Measurements from ENCODE around the gene NIPBL. TPM values are rescaled to one million over a fixed set of nuclear protein-coding genes. Genes with fewer than 3 reads are reported as not detected.

Gene NIPBL
- total RNA-seq, 1 donor from 2014 or later: 78.5 TPM

DNA sequence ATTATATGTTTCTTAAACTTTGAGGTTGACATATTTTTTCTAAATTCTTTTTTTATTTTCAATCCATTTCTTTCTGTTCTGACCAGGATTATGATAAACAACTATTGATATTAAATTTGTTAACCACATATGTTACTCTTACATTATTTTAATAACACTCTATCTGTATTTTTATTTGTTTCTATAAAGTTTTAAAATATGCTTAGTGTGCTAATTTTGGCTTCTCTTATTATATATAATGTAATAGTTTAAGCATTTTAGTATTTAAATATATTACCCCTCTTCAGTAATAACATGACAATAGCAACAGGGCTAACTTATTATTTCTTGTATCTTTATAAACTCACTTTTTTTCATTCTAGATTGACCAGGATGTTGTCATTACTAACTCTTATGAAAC is 137.8 kb downstream of the NIPBL start:
- DNase-seq (ENCODE audit: low spot score): no peak

DNA sequence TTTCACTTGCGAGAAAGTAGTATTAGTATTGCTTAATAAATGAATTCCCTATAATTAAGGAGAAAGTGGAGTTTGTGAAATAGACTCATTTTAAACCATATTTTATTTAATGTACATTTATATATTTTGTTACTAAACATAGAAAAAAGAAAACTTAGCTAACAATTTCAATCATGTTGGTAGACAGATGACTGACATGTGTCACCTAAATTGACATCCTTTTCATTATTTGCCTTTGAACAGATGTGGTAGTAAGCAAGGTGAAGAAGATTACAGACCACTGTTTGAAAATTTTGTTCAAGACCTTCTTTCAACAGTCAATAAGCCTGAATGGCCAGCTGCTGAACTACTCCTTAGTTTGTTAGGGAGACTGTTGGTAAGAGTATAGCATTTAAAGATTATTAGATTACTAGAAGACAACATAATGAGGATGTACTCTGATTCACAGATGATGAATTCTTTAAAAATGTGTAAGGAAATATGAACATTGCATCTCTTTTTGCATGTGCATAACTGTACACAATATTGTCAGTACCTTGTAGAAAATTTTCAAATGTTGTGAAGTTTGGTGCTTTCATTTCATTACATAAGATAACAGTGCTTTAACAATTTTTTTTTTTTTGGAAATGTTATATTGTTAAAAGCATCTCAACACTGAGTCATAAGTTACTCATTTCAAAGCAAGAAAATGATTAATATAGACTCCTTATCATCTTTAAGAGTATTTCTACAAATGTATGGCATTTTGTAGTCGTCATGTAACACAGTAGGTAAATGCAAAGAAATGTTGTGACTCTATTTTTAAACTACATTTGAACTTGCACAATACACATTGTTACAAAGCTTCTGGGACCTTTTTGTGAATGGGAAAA is 139.5 kb downstream of the NIPBL start:
- no peak for DNase-seq (ENCODE audit: low spot score)

DNA sequence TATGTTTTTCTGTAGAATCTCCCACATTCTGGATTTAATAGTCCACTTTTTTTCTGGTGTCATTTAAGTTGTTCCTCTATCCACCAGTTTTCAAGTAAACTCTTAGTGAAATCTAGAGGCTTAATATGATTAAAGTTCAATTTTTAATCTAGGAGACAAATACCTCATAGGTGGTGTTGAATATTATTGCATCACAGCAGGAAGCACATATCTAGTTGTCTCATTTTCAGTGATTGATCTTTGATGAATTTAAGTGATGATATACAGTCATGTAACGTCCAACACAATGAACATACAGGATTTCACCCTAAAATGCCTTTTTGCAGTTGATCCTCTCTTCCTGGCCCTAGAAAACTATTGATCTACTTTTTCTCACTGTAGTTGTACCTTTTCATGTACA is 152.3 kb downstream of the NIPBL start:
- DNase-seq (ENCODE audit: low spot score): no peak

- no peak for DNase-seq (ENCODE audit: low spot score)
These were observed 152.9 kb downstream of the NIPBL start for GRCh38 chr5:37029436-37029835.

- DNase-seq (ENCODE audit: low spot score): no peak
These were observed 158.4 kb downstream of the NIPBL start for GRCh38 chr5:37034955-37035354.

DNA sequence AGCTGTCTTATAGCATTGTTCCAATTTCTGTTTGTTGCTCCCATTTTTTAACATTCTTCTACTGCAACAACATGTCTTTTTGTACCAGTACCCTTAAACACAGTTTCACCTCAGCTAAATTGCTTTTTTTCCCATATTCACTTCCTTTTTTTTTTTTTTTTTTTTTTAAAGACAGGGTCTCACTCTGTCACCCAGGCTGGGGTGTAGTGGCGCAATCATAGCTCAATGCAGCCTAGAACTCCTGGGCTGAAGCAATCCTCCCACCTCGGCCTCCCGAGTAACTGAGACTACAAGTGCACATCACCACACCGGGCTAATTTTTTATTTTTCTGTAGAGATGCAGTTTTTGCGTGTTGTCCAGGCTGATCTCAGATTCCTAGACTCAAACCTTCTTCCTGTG is 161.3 kb downstream of the NIPBL start:
- no peak for DNase-seq (ENCODE audit: low spot score)

GRCh38 chr5:37039824-37040223 is 163.3 kb downstream of the NIPBL start:
- no peak for DNase-seq (ENCODE audit: low spot score)

GRCh38 chr5:37043693-37044092 is 167.1 kb downstream of the NIPBL start:
- DNase-seq (ENCODE audit: low spot score): no peak

GRCh38 chr5:37044120-37044519 is 167.6 kb downstream of the NIPBL start:
- no peak for DNase-seq (ENCODE audit: low spot score)

GRCh38 chr5:37045703-37046102 is 169.1 kb downstream of the NIPBL start:
- no peak for DNase-seq (ENCODE audit: low spot score)

DNA sequence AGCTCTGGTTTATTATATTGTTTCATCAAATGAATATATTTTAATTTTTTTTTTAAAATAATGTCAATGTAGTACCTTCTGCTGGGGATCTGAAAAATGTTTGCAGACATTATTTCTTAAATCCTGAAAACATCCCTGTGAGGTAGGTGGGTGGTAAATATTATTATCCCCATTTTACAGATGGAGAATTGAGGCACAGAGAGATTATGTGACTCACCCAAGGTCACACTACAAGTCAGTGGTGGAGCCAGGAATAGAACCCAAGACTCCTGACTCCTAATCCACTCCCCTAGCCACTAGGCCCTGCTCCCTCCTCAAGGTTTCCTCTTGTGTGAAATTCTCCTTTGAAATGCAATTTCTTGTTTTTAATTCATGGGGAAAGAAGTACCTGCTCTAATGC is 171.4 kb downstream of the NIPBL start:
- DNase-seq (ENCODE audit: low spot score): no peak

- DNase-seq (ENCODE audit: low spot score): no peak
These were observed 177.8 kb downstream of the NIPBL start for GRCh38 chr5:37054391-37054790.

GRCh38 chr5:37055383-37055990 is 178.9 kb downstream of the NIPBL start:
- DNase-seq (ENCODE audit: low spot score): no peak

DNA sequence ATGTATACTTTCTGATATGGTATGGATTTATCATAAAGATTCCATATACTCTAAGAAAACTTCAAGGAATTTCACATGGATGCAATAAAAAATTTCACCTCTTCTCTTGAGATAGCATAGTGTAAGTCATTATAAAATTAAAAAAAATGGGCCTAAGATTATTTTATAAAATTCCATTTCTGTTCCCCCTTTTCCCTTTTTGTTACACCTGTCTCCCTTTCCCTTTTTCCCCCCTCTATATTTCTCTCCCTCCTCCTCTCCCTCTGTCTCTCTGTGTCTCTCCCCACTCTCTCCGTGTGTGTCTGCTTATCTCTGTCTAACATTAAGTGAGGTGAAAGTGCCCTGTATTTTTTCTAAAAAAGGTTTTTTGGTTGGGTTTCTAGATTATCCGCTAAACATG is 180.2 kb downstream of the NIPBL start:
- DNase-seq (ENCODE audit: low spot score): no peak

DNA sequence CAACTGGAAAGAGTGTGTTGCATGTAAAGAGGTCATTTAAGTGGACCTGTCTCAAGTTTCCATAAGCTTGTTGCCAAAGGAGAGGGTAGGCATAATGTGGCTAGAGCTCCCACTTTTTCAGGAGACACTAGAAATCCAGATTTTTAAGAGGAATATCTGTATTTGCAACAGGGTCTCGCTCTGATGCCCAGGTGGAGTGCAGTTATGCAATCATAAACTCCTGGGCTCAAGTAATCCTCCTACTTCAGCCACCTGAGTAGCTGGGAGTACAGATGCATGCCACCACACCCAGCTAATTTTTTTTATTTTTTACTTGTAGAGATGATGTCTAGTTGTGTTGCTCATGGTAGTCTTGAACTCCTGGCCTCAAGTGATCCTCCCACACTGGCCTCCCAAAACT is 183.5 kb downstream of the NIPBL start:
- DNase-seq (ENCODE audit: low spot score): no peak

- DNase-seq (ENCODE audit: low spot score): no peak
These were observed 187.2 kb downstream of the NIPBL start for GRCh38 chr5:37063739-37064138.

- no peak for DNase-seq (ENCODE audit: low spot score)
These were observed 187.9 kb downstream of the NIPBL start for GRCh38 chr5:37064442-37064841.

- DNase-seq (ENCODE audit: low spot score): no peak
These were observed 194.9 kb downstream of the NIPBL start for GRCh38 chr5:37071487-37071886.

GRCh38 chr5:37071901-37072581 is 195.5 kb downstream of the NIPBL start:
- no peak for DNase-seq (ENCODE audit: low spot score)

GRCh38 chr5:37075399-37075950 is 198.9 kb downstream of the NIPBL start:
- no peak for DNase-seq (ENCODE audit: low spot score)

DNA sequence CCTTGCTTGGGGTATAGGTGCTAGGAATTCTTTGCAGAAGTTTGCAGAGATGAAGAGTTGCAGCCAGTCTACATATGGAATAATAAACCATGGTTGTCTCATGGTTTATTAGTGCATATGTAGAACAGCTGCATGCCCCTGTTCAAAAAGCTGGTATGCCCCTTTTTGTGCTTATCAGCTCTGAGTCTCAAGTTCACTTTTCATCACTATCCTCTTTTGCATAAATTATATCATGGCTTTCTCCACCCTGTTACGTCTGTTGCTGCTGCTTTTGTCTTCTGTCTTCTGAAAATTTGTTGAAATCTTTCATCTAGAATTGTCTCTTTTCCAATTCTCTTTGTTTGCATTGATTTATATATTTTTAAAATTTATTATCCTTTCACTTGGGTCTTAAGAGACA is 200.6 kb downstream of the NIPBL start:
- DNase-seq (ENCODE audit: low spot score): no peak

DNA sequence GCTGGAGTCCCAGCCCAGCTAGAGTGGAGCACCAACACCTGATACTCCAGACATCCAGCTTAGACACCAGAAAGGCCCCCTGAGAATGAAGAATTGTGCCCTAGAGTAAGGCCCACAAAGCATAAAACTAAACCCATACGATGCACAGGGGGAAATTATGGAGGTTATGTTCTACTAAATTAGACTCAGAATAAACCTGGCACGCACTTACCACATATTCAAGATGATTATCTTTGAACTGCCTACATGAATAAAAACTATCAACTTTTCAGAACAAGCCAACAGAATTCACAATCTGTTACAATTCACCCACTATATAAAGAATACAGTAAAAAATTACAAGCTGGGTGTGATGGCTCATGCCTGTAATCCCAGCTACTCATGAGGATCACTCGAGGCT is 204.1 kb downstream of the NIPBL start:
- no peak for DNase-seq (ENCODE audit: low spot score)

Data from umbilical cord (tissue), 2 donors.